Fibroblast of lung (primary cell): ENCODE measurements around the gene ZNF688. TPM values are rescaled to one million over a fixed set of nuclear protein-coding genes. Genes with fewer than 3 reads are reported as not detected.

ENCODE experiments used
- DNase-seq, 2 donors: peaks; one replicate each; pipeline versions ENCODE4 v3.0.0 to v3.0.0-alpha.2; 2010; ENCODE audit warnings: low read depth in 2 of 2
- H2AFZ ChIP-seq: 2 replicates; pipeline ENCODE4 v1.5.1; 2012; ENCODE audit warnings: low read length, control low read depth, inconsistent platforms
- H3K27ac ChIP-seq: 2 replicates; pipeline ENCODE4 v1.5.1; 2011; ENCODE audit warnings: low read length, control low read depth; ENCODE audit not compliant: insufficient read depth
- H3K27me3 ChIP-seq: 2 replicates; pipeline ENCODE4 v1.5.1; 2011; ENCODE audit warnings: mild to moderate bottlenecking, low read length; ENCODE audit not compliant: control insufficient read depth, insufficient read depth
- H3K36me3 ChIP-seq: 2 replicates; pipeline ENCODE4 v1.5.1; 2011; ENCODE audit warnings: low read length; ENCODE audit not compliant: control insufficient read depth, insufficient read depth
- H3K4me1 ChIP-seq: 2 replicates; pipeline ENCODE4 v1.5.1; 2011; ENCODE audit warnings: low read length; ENCODE audit not compliant: control insufficient read depth, insufficient read depth; ENCODE audit errors: extremely low read depth
- H3K4me2 ChIP-seq: 2 replicates; pipeline ENCODE4 v1.5.1; 2011; ENCODE audit warnings: low read length, control low read depth; ENCODE audit not compliant: insufficient read depth; ENCODE audit errors: extremely low read depth
- H3K4me3 ChIP-seq, 4 experiments: fragments of 200-600 bp in 1 of 4; sonication (generic) in 1 of 4; replicated peaks in 1 of 4; 2 replicates each; pipeline ENCODE4 v1.5.1; 2011 to 2016; ENCODE audit warnings: low read length in 4 of 4, low read depth in 3 of 4, mild to moderate bottlenecking in 3 of 4, control low read depth in 2 of 4, inconsistent platforms in 1 of 4, mixed read lengths in 1 of 4; ENCODE audit not compliant: insufficient read depth in 1 of 4; ENCODE audit errors: control extremely low read depth in 1 of 4
- H3K79me2 ChIP-seq: 2 replicates; pipeline ENCODE4 v1.5.1; 2012; ENCODE audit warnings: mild to moderate bottlenecking, low read length, inconsistent platforms; ENCODE audit not compliant: control insufficient read depth, insufficient read depth
- H3K9ac ChIP-seq: 2 replicates; pipeline ENCODE4 v1.5.1; 2011; ENCODE audit warnings: mild to moderate bottlenecking, low read length, control low read depth; ENCODE audit not compliant: insufficient read depth
- H3K9me3 ChIP-seq: 2 replicates; pipeline ENCODE4 v1.5.1; 2012; ENCODE audit warnings: low read depth, low read length; ENCODE audit not compliant: control insufficient read depth, insufficient read depth
- H4K20me1 ChIP-seq: 2 replicates; pipeline ENCODE4 v1.5.1; 2011; ENCODE audit warnings: low read length; ENCODE audit not compliant: control insufficient read depth, insufficient read depth; ENCODE audit errors: extremely low read depth
- CTCF ChIP-seq, 2 donors: IDR thresholded peaks in 1 of 2; conservative IDR thresholded peaks in 1 of 2; 1 replicate in 1 of 2; 2 replicates in 1 of 2; pipeline ENCODE4 v1.5.1; 2011 to 2012; ENCODE audit warnings: low read length in 2 of 2, control low read depth in 1 of 2, inconsistent platforms in 1 of 2, low read depth in 1 of 2, mild to moderate bottlenecking in 1 of 2
- EZH2 ChIP-seq: IDR thresholded peaks from 2 replicates; pipeline ENCODE4 v1.5.1; 2012; ENCODE audit warnings: low read length, control low read depth, mild to moderate bottlenecking; ENCODE audit errors: missing control alignments
- polyA plus RNA-seq, 2 donors: library from polyadenylated mRNA; depleted of rRNA in 1 of 2; stranded (reverse) in 1 of 2; unstranded in 1 of 2; fragments of >200 nt; gene quantifications; 2 replicates each; pipeline ENCODE4 v1.2.1, GENCODE V29; 2011 to 2012; ENCODE audit warnings: missing spikeins in 1 of 2
- total RNA-seq: library from RNA; depleted of rRNA; stranded (reverse); fragments of >200 nt; gene quantifications from 2 replicates; pipeline ENCODE4 v1.2.1, GENCODE V29; 2014

The ZNF688 gene
- total and polyA plus RNA-seq, 2 donors (not counting 1 experiment from before 2014, with no cell fraction given), result 3.0 to 12.9 TPM

GRCh38 chr16:30521476-30521872 is 50.0 kb downstream of the ZNF688 start:
- TF ChIP-seq CTCF (conservative IDR thresholded peaks at IDR 0.05 in 1 of 2, IDR thresholded peaks at IDR 0.05 in 1 of 2; ENCODE audit: low read depth in 1 of 2, low read length in 2 of 2) (no peak), EZH2 (no peak)
- Histone ChIP-seq H3K27me3 (no peaks in the 10 kb centered on the region), H3K9ac (no peak overlapping the region), H3K9me3 (no peaks in the 10 kb centered on the region), H2AFZ (no peak overlapping the region), H3K4me2 (no peak overlapping the region), H3K4me3 (no peak overlapping the region), H3K27ac (no peak overlapping the region), H4K20me1 (no peaks in the 10 kb centered on the region), H3K79me2 (no peaks in the 10 kb centered on the region), H3K36me3 (peaks cover 7% of the 10 kb centered on the region), H3K4me1 (no peaks in the 10 kb centered on the region)
- DNase-seq, result no peak

Other genes with a start within 250 kb of the ZNF688 start
- gene CD2BP2, start 216.4 kb downstream of the ZNF688 start, total RNA-seq, result 35.2 and 36.0 TPM in 2 replicates
- gene CD2BP2, start 216.4 kb downstream of the ZNF688 start, polyA plus RNA-seq, result 45.5 and 47.3 TPM in 2 replicates
- gene TBC1D10B, start 201.2 kb downstream of the ZNF688 start, total RNA-seq, result 22.1 and 29.6 TPM in 2 replicates
- 14.8 and 22.1 TPM in 2 replicates for gene TBC1D10B, start 201.2 kb downstream of the ZNF688 start, polyA plus RNA-seq
- not detected in 2 replicates for gene MYL11, start 196.9 kb downstream of the ZNF688 start, total RNA-seq
- 0.11 and 0.45 TPM in 2 replicates for gene MYL11, start 196.9 kb downstream of the ZNF688 start, polyA plus RNA-seq
- gene SEPTIN1, start 189.2 kb downstream of the ZNF688 start, total RNA-seq, result 0.17 and 0.26 TPM in 2 replicates
- 0.17 TPM in 1 of 2 replicates, not detected in the other for gene SEPTIN1, start 189.2 kb downstream of the ZNF688 start, polyA plus RNA-seq
- gene ZNF48, start 176.3 kb downstream of the ZNF688 start, total RNA-seq, result 7.3 and 7.7 TPM in 2 replicates
- gene ZNF48, start 176.3 kb downstream of the ZNF688 start, polyA plus RNA-seq, result 3.2 and 4.0 TPM in 2 replicates
- gene ZNF771, start 164.1 kb downstream of the ZNF688 start, total RNA-seq, result 8.4 and 10.5 TPM in 2 replicates
- 3.1 and 4.5 TPM in 2 replicates for gene ZNF771, start 164.1 kb downstream of the ZNF688 start, polyA plus RNA-seq
- 6.6 and 8.5 TPM in 2 replicates for gene DCTPP1, start 141.7 kb downstream of the ZNF688 start, total RNA-seq
- 23.6 and 38.1 TPM in 2 replicates for gene DCTPP1, start 141.7 kb downstream of the ZNF688 start, polyA plus RNA-seq
- 19.3 and 26.6 TPM in 2 replicates for gene SEPHS2, start 125.8 kb downstream of the ZNF688 start, total RNA-seq
- 39.3 and 41.8 TPM in 2 replicates for gene SEPHS2, start 125.8 kb downstream of the ZNF688 start, polyA plus RNA-seq
- not detected in 2 replicates for gene ITGAL, start 99.0 kb downstream of the ZNF688 start, total RNA-seq
- not detected in 2 replicates for gene ITGAL, start 99.0 kb downstream of the ZNF688 start, polyA plus RNA-seq
- 21.8 and 23.9 TPM in 2 replicates for gene ZNF768, start 45.1 kb downstream of the ZNF688 start, total RNA-seq
- gene ZNF768, start 45.1 kb downstream of the ZNF688 start, polyA plus RNA-seq, result 8.2 and 9.5 TPM in 2 replicates
- gene ZNF747, start 36.9 kb downstream of the ZNF688 start, total RNA-seq, result 7.4 and 10.6 TPM in 2 replicates
- gene ZNF747, start 36.9 kb downstream of the ZNF688 start, polyA plus RNA-seq, result 3.9 and 4.4 TPM in 2 replicates
- 3.1 TPM in 2 replicates for gene ZNF764, start 13.3 kb downstream of the ZNF688 start, total RNA-seq
- gene ZNF764, start 13.3 kb downstream of the ZNF688 start, polyA plus RNA-seq, result 2.4 and 2.6 TPM in 2 replicates
- gene ZNF785, start 14.0 kb upstream of the ZNF688 start, total RNA-seq, result 6.6 and 8.7 TPM in 2 replicates
- gene ZNF785, start 14.0 kb upstream of the ZNF688 start, polyA plus RNA-seq, result 4.7 and 7.1 TPM in 2 replicates
- 4.6 and 6.1 TPM in 2 replicates for gene ZNF689, start 38.7 kb upstream of the ZNF688 start, total RNA-seq
- gene ZNF689, start 38.7 kb upstream of the ZNF688 start, polyA plus RNA-seq, result 3.5 and 4.2 TPM in 2 replicates
- 5.9 and 6.6 TPM in 2 replicates for gene PRR14, start 79.2 kb upstream of the ZNF688 start, total RNA-seq
- 2.5 and 4.7 TPM in 2 replicates for gene PRR14, start 79.2 kb upstream of the ZNF688 start, polyA plus RNA-seq
- gene FBRS, start 86.7 kb upstream of the ZNF688 start, total RNA-seq, result 16.7 and 20.8 TPM in 2 replicates
- gene FBRS, start 86.7 kb upstream of the ZNF688 start, polyA plus RNA-seq, result 5.5 and 8.2 TPM in 2 replicates
- 11.3 and 14.2 TPM in 2 replicates for gene SRCAP, start 127.5 kb upstream of the ZNF688 start, total RNA-seq
- 3.5 and 6.4 TPM in 2 replicates for gene SRCAP, start 127.5 kb upstream of the ZNF688 start, polyA plus RNA-seq
- gene PHKG2, start 176.7 kb upstream of the ZNF688 start, total RNA-seq, result 11.8 and 15.4 TPM in 2 replicates
- 19.4 and 23.8 TPM in 2 replicates for gene PHKG2, start 176.7 kb upstream of the ZNF688 start, polyA plus RNA-seq
- gene CFAP119, start 190.3 kb upstream of the ZNF688 start, total RNA-seq, result 0.77 and 1.3 TPM in 2 replicates
- gene CFAP119, start 190.3 kb upstream of the ZNF688 start, polyA plus RNA-seq, result 1.5 and 2.0 TPM in 2 replicates
- gene RNF40, start 190.6 kb upstream of the ZNF688 start, total RNA-seq, result 56.8 TPM in 2 replicates
- gene RNF40, start 190.6 kb upstream of the ZNF688 start, polyA plus RNA-seq, result 42.0 and 68.2 TPM in 2 replicates
- gene ZNF629, start 215.5 kb upstream of the ZNF688 start, total RNA-seq, result 6.4 and 7.3 TPM in 2 replicates
- gene ZNF629, start 215.5 kb upstream of the ZNF688 start, polyA plus RNA-seq, result 5.8 and 6.2 TPM in 2 replicates